ENCODE results near the gene YIPF5. TPM values are rescaled to one million over a fixed set of nuclear protein-coding genes. Genes with fewer than 3 reads are reported as not detected.

YIPF5 gene
- polyA plus RNA-seq, 1 donor (not counting 4 experiments of a cell fraction or from before 2014, with no cell fraction given), result 83.9 TPM

DNA sequence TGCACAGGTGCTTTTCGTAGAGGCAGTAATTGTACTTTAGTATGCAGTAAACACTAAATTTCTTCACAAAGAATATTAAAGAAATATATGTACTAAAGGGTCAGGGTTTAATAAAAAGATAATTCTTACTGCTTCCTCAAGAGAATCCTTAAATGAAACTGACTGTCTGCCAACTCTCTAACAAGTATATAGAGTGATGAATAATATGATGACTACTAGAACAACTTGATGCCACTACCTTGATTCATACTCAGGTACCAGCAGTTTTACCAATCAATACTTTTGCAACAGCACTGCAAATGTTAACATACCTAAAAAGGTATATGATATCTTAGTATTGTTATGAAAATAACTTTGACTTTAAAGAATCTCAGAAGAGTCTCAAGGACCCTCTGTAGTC is 3.8 kb downstream of the YIPF5 start:
- H3K9ac ChIP-seq (ENCODE audit: control insufficient read depth, extremely low read depth, insufficient read depth, low read length), result no peak overlapping the region
- dilution Hi-C loops (cut with MboI; ENCODE audit: extremely low pct_ligation_motif_present, low sequenced_read_pairs), result no loop called here
- no peaks in the 10 kb centered on the region for H4K20me1 ChIP-seq (ENCODE audit: control insufficient read depth, extremely low read depth, insufficient read depth, low read length)
- no peaks in the 10 kb centered on the region for H3K9me3 ChIP-seq (ENCODE audit: control insufficient read depth, low read depth, low read length)
- H3K4me1 ChIP-seq (ENCODE audit: control insufficient read depth, extremely low read depth, insufficient read depth, low read length), result peaks cover 18% of the 10 kb centered on the region
- no peak overlapping the region for H2AFZ ChIP-seq (ENCODE audit: control insufficient read depth, low read length)
- no peak for DNase-seq (ENCODE audit: low read depth, low spot score)
- no peak overlapping the region for H3K4me3 ChIP-seq (ENCODE audit: control insufficient read depth in 2 of 3, extremely low read depth in 1 of 3, insufficient read depth in 2 of 3, low read depth in 1 of 3, low read length in 3 of 3)
- H3K27me3 ChIP-seq (ENCODE audit: control insufficient read depth, extremely low read depth, insufficient read depth, low read length), result no peaks in the 10 kb centered on the region
- H3K4me2 ChIP-seq (ENCODE audit: control insufficient read depth, extremely low read depth, insufficient read depth, low read depth, low read length), result no peak overlapping the region
- peaks cover 10 to 12% of the 10 kb centered on the region in 2 experiments for H3K36me3 ChIP-seq (ENCODE audit: control insufficient read depth in 2 of 2, extremely low read depth in 1 of 2, insufficient read depth in 2 of 2, low read length in 2 of 2)
- H3K27ac ChIP-seq (ENCODE audit: control insufficient read depth, insufficient read depth, low read length), result no peak overlapping the region
- peaks cover 44% of the 10 kb centered on the region for H3K79me2 ChIP-seq (ENCODE audit: control insufficient read depth, insufficient read depth, low read length)
- TF ChIP-seq EZH2 (IDR thresholded peaks at IDR 0.05; ENCODE audit: low read length), result no peak
- TF ChIP-seq, protein P1, sequence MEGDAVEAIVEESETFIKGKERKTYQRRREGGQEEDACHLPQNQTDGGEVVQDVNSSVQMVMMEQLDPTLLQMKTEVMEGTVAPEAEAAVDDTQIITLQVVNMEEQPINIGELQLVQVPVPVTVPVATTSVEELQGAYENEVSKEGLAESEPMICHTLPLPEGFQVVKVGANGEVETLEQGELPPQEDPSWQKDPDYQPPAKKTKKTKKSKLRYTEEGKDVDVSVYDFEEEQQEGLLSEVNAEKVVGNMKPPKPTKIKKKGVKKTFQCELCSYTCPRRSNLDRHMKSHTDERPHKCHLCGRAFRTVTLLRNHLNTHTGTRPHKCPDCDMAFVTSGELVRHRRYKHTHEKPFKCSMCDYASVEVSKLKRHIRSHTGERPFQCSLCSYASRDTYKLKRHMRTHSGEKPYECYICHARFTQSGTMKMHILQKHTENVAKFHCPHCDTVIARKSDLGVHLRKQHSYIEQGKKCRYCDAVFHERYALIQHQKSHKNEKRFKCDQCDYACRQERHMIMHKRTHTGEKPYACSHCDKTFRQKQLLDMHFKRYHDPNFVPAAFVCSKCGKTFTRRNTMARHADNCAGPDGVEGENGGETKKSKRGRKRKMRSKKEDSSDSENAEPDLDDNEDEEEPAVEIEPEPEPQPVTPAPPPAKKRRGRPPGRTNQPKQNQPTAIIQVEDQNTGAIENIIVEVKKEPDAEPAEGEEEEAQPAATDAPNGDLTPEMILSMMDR (optimal IDR thresholded peaks at IDR 0.05 in 1 of 3, IDR thresholded peaks at IDR 0.05 in 1 of 3, conservative IDR thresholded peaks at IDR 0.05 in 1 of 3; ENCODE audit: extremely low read depth in 1 of 3, insufficient read depth in 2 of 3, low read length in 3 of 3), result no peak
- no peak for FAIRE-seq
- no peaks in the 10 kb centered on the region for H3K9me1 ChIP-seq (ENCODE audit: control insufficient read depth, extremely low read depth, insufficient read depth, low read length)

DNA sequence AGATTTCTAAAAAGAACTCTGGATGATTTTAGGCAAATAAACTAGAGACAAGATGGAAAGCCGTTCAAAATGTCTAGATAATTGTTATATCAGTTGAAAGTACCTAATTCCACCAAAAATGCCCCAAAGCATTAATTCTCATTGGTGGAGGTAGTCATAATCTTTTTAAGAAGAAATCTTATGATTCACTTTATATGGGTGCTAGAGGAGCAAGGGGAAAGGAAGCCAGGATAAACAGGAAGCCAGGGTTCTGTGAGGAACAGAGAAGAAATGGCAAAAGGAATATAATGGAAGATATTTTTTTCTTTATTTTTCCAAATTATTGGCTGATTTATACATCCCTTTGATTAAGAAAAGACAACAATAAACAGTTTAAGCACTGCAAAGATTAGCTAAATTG is 7.8 kb downstream of the YIPF5 start:
- no peak for FAIRE-seq
- no peak for TF ChIP-seq EZH2 (IDR thresholded peaks at IDR 0.05; ENCODE audit: low read length)
- TF ChIP-seq, protein P1 (optimal IDR thresholded peaks at IDR 0.05 in 1 of 3, IDR thresholded peaks at IDR 0.05 in 1 of 3, conservative IDR thresholded peaks at IDR 0.05 in 1 of 3; ENCODE audit: extremely low read depth in 1 of 3, insufficient read depth in 2 of 3, low read length in 3 of 3), result no peak
- peaks cover 9 to 12% of the 10 kb centered on the region in 2 experiments for H3K36me3 ChIP-seq (ENCODE audit: control insufficient read depth in 2 of 2, extremely low read depth in 1 of 2, insufficient read depth in 2 of 2, low read length in 2 of 2)

More for the DNA sequence above, 7.8 kb downstream of the YIPF5 start:
- no peak overlapping the region for H3K9ac ChIP-seq (ENCODE audit: control insufficient read depth, extremely low read depth, insufficient read depth, low read length)
- no peak overlapping the region for H3K4me3 ChIP-seq (ENCODE audit: control insufficient read depth in 2 of 3, extremely low read depth in 1 of 3, insufficient read depth in 2 of 3, low read depth in 1 of 3, low read length in 3 of 3)
- DNase-seq (ENCODE audit: low read depth, low spot score), result no peak
- H3K4me1 ChIP-seq (ENCODE audit: control insufficient read depth, extremely low read depth, insufficient read depth, low read length), result no peaks in the 10 kb centered on the region
- no peak overlapping the region for H2AFZ ChIP-seq (ENCODE audit: control insufficient read depth, low read length)
- no peak overlapping the region for H3K27ac ChIP-seq (ENCODE audit: control insufficient read depth, insufficient read depth, low read length)
- no peak overlapping the region for H3K4me2 ChIP-seq (ENCODE audit: control insufficient read depth, extremely low read depth, insufficient read depth, low read depth, low read length)
- no peaks in the 10 kb centered on the region for H3K9me3 ChIP-seq (ENCODE audit: control insufficient read depth, low read depth, low read length)
- H4K20me1 ChIP-seq (ENCODE audit: control insufficient read depth, extremely low read depth, insufficient read depth, low read length), result no peaks in the 10 kb centered on the region
- no peaks in the 10 kb centered on the region for H3K27me3 ChIP-seq (ENCODE audit: control insufficient read depth, extremely low read depth, insufficient read depth, low read length)
- dilution Hi-C loops (cut with MboI; ENCODE audit: extremely low pct_ligation_motif_present, low sequenced_read_pairs), result no loop called here
- peaks cover 16% of the 10 kb centered on the region for H3K79me2 ChIP-seq (ENCODE audit: control insufficient read depth, insufficient read depth, low read length)
- no peaks in the 10 kb centered on the region for H3K9me1 ChIP-seq (ENCODE audit: control insufficient read depth, extremely low read depth, insufficient read depth, low read length)

Data from keratinocyte (primary cell).